GM12878 (cell line): ENCODE data around the gene XDH. TPM values are rescaled to one million over a fixed set of nuclear protein-coding genes. Genes with fewer than 3 reads are reported as not detected.

Experiments
- ATAC-seq: fragments of 200-7000 bp; cut with Tn5 transposase; 3 replicates; pipeline ENCODE4 v1.9.1; 2020; ENCODE audit warnings: mild to moderate bottlenecking, moderate library complexity
- BruUV-seq: library from RNA; stranded (reverse); fragments of 400-500 nt; replicated peaks from 2 replicates; lab custom pipeline; 2021; lab: Mats Ljungman, UMichigan
- CTCF ChIA-PET: fragments of 300-600 bp; sonication (Branson Sonifier 250); formaldehyde crosslinking; extraction: SDS; loops from one replicate; lab custom pipeline; 2021; ENCODE audit warnings: inconsistent platforms; lab: Yijun Ruan, JAX
- POLR2A ChIA-PET: fragments of 350-600 bp; formaldehyde crosslinking; extraction: SDS; loops from one replicate; lab custom pipeline; 2021; ENCODE audit warnings: inconsistent platforms; lab: Charles Lee
- RAD21 ChIA-PET: fragments of 300-600 bp; sonication (Branson Sonifier 250); formaldehyde crosslinking; loops from one replicate; lab custom pipeline; 2023; ENCODE audit warnings: antibody characterized with exemption; ENCODE audit not compliant: unreplicated experiment; lab: Charles Lee
- SMC1A ChIA-PET: fragments of 300-600 bp; sonication (Branson Sonifier 250); formaldehyde crosslinking; loops from one replicate; lab custom pipeline; 2023; ENCODE audit not compliant: unreplicated experiment, uncharacterized antibody; lab: Charles Lee
- DNase-seq: peaks from one replicate; pipeline ENCODE4 v3.0.0-alpha.2; 2011; ENCODE audit warnings: low read depth, low spot score
- FAIRE-seq: peaks from 3 replicates; lab custom pipeline; 2011; peaks lifted over from hg19 to GRCh38; lab: Jason Lieb, UNC
- H2AFZ ChIP-seq: 2 replicates; pipeline ENCODE4 v1.6.0; 2011; ENCODE audit warnings: low read depth, low read length, control low read depth; ENCODE audit not compliant: control insufficient read depth
- H3K27ac ChIP-seq: 2 replicates; pipeline ENCODE4 v1.5.1; 2011; ENCODE audit warnings: control low read depth; ENCODE audit not compliant: control insufficient read depth, insufficient read depth
- H3K27me3 ChIP-seq, 2 experiments: replicated peaks in 1 of 2; 2 replicates each; pipeline versions ENCODE4 v1.6.0 to v1.6.1; 2011; ENCODE audit warnings: low read length in 1 of 2; ENCODE audit not compliant: control insufficient read depth in 2 of 2, insufficient read depth in 2 of 2
- H3K36me3 ChIP-seq, 2 experiments: 2 replicates each; pipeline ENCODE4 v1.5.1; 2011; ENCODE audit warnings: low read length in 1 of 2; ENCODE audit not compliant: control insufficient read depth in 2 of 2, insufficient read depth in 2 of 2
- H3K4me1 ChIP-seq: 2 replicates; pipeline ENCODE4 v1.6.1; 2011; ENCODE audit warnings: mild to moderate bottlenecking, low read length, moderate library complexity, mixed read lengths; ENCODE audit not compliant: control insufficient read depth, insufficient read depth
- H3K4me2 ChIP-seq: 2 replicates; pipeline ENCODE4 v1.6.0; 2011; ENCODE audit warnings: control low read depth; ENCODE audit not compliant: control insufficient read depth, insufficient read depth
- H3K4me3 ChIP-seq: fragments of 200-600 bp; sonication (generic); 2 replicates; pipeline ENCODE4 v1.5.1; 2016
- H3K79me2 ChIP-seq: 2 replicates; pipeline ENCODE4 v1.6.0; 2011; ENCODE audit warnings: low read length; ENCODE audit not compliant: control insufficient read depth, insufficient read depth
- H3K9ac ChIP-seq: 2 replicates; pipeline ENCODE4 v1.8.0; 2011; ENCODE audit warnings: low read length, control low read depth, mixed read lengths; ENCODE audit not compliant: control insufficient read depth, insufficient read depth
- H3K9me3 ChIP-seq: replicated peaks from 3 replicates; pipeline ENCODE4 v1.5.1; 2011; ENCODE audit warnings: mild to moderate bottlenecking, low read length; ENCODE audit not compliant: control insufficient read depth, insufficient read depth
- H4K20me1 ChIP-seq: 2 replicates; pipeline ENCODE4 v1.6.0; 2011; ENCODE audit not compliant: control insufficient read depth, insufficient read depth
- CHD1 ChIP-seq: IDR thresholded peaks from 2 replicates; pipeline ENCODE4 v1.6.1; 2012; ENCODE audit warnings: low read depth, low read length, improper control_type of control experiment
- KAT2A ChIP-seq: conservative IDR thresholded peaks from 2 replicates; pipeline ENCODE4 v1.6.1; 2011; ENCODE audit warnings: low read depth, low read length; ENCODE audit not compliant: control insufficient read depth
- MYC ChIP-seq: IDR thresholded peaks from 2 replicates; pipeline ENCODE4 v1.6.1; 2011; ENCODE audit warnings: mild to moderate bottlenecking, low read length, moderate library complexity, inconsistent platforms; ENCODE audit not compliant: insufficient read depth, insufficient replicate concordance, insufficient read length, severe bottlenecking
- PML ChIP-seq: IDR thresholded peaks from 2 replicates; pipeline ENCODE4 v1.6.1; 2012; ENCODE audit warnings: low read length, inconsistent platforms
- POU2F2 ChIP-seq: IDR thresholded peaks from 3 replicates; pipeline ENCODE4 v1.6.1; 2011; ENCODE audit warnings: low read depth, mild to moderate bottlenecking, low read length, borderline replicate concordance
- SREBF2 ChIP-seq: IDR thresholded peaks from 2 replicates; pipeline ENCODE4 v1.6.1; 2012; ENCODE audit warnings: mild to moderate bottlenecking, low read length
- TAF1 ChIP-seq: IDR thresholded peaks from 2 replicates; pipeline ENCODE4 v1.6.1; 2011; ENCODE audit warnings: mild to moderate bottlenecking, low read depth, low read length, borderline replicate concordance
- ZNF24 ChIP-seq: fragments of 450-650 bp; IDR thresholded peaks from 2 replicates; pipeline ENCODE4 v1.6.1; 2017; ENCODE audit warnings: antibody characterized with exemption, mild to moderate bottlenecking
- WGBS: methylation state at CpG from one replicate; pipeline ENCODE4 v1.1.6; 2016; ENCODE audit warnings: low lambda C conversion rate; ENCODE audit not compliant: insufficient replicate concordance, insufficient coverage; ENCODE audit errors: missing lambda C conversion rate; 5-methylcytosine and 5-hydroxymethylcytosine counted together
- in situ Hi-C: fragments of 300-500 bp; cut with MboI; formaldehyde crosslinking; loops from 9 replicates; pipeline ENCODE4 v1.14.3; 2018; ENCODE audit warnings: mixed read lengths
- intact Hi-C: fragments of 100-400 bp; cut with micrococcal nuclease; formaldehyde crosslinking; loops from one replicate; pipeline ENCODE4 v1.14.2; 2022; ENCODE audit not compliant: unreplicated experiment
- polyA plus RNA-seq, 11 experiments: library from polyadenylated mRNA; depleted of rRNA in 4 of 11; unstranded in 6 of 11; stranded (reverse) in 5 of 11; fragments of >200 nt; fragmentation: Nextera tagmentation in 4 of 11; fragmentation: Illumina TruSeq in 1 of 11; extraction: Ambion mirVana in 4 of 11; extraction: Trizol in 1 of 11; gene quantifications; 1 replicate in 1 of 11; 2 replicates in 10 of 11; pipeline versions ENCODE4 v1.2.1 to v1.2.3, GENCODE V29; 2011 to 2016; ENCODE audit warnings: inconsistent platforms in 2 of 11, missing spikeins in 2 of 11, low read depth in 1 of 11
- total RNA-seq, 4 experiments: library from RNA; depleted of rRNA in 3 of 4; stranded (reverse); fragments of >200 nt in 3 of 4; fragmentation: Illumina TruSeq in 1 of 4; extraction: Trizol in 1 of 4; gene quantifications; 2 replicates each; pipeline versions ENCODE4 v1.2.1 to v1.2.3, GENCODE V29; 2013 to 2021
- TF ChIP-seq, protein P1 (sequence below): fragments of 450-650 bp; conservative IDR thresholded peaks from 2 replicates; pipeline ENCODE4 v1.6.1; 2017; ENCODE audit warnings: mild to moderate bottlenecking, moderate library complexity

XDH gene
- total and polyA plus RNA-seq, 10 of the 15 experiments (the other 5 are each of a cell fraction or from before 2014, with no cell fraction given), result 0.01 TPM; not detected in 9

DNA sequence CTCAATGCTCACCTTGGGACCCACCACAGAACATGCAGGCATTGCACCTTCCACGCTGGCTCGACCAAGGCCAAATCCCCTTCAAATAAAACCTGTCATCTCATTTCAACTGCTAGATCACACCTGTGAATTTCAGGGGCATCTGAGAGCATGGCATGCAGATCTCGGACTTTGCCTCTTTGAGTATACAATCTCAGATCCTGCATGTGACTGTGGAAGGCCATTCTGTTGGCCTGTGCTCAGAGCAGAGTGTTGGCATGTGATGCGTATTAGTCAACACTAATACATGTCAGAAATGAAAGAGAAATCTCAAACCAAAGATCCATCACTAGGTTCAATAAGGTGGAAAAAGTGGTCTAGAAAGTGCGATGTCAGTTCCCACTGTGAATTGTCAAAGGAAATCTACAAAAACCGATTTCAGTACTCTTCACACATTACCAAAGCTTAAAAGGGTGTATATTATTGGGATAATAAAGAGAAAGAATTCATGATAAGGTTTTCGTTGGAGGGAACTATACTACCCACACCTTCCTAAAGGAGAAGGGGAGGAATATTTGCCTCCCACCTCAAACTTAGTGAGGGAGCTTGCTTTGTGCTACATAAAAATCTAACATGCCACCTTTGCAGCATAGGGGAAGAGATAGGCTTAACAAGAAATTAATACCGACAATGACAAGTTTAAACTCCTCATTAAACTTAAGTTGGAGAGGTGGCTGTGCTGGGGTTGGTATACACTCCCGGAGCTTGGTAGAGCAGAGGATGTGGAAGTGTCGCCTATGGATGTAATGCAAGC lies 7.8 kb downstream of the XDH start:
- ChIA-PET CTCF (no interaction called here), SMC1A (interaction anchor here (1.1 kb wide), 1 partner anchor 24 kb away, joined by 3 read pairs; no protein-coding TSS in a partner anchor), POLR2A (no interaction called here), RAD21 (no interaction called here)
- no TSS peak for BruUV-seq
- 33% methylated on average over 10 of the region's 10 CpGs for WGBS
- no peak overlapping the region for H3K4me2 ChIP-seq
- H3K9me3 ChIP-seq, result no peaks in the 10 kb centered on the region
- in situ Hi-C loops (no loop called here), intact Hi-C loops (no loop called here)
- no peak for FAIRE-seq
- no peak for ATAC-seq
- no peaks in the 10 kb centered on the region for H3K4me1 ChIP-seq
- no peaks in the 10 kb centered on the region for H3K79me2 ChIP-seq
- no peak for TF ChIP-seq KAT2A
- TF ChIP-seq TAF1, result no peak
- TF ChIP-seq ZNF24, result no peak
- TF ChIP-seq CHD1, result no peak
- TF ChIP-seq POU2F2, result no peak
- TF ChIP-seq PML, result no peak
- TF ChIP-seq, protein P1, sequence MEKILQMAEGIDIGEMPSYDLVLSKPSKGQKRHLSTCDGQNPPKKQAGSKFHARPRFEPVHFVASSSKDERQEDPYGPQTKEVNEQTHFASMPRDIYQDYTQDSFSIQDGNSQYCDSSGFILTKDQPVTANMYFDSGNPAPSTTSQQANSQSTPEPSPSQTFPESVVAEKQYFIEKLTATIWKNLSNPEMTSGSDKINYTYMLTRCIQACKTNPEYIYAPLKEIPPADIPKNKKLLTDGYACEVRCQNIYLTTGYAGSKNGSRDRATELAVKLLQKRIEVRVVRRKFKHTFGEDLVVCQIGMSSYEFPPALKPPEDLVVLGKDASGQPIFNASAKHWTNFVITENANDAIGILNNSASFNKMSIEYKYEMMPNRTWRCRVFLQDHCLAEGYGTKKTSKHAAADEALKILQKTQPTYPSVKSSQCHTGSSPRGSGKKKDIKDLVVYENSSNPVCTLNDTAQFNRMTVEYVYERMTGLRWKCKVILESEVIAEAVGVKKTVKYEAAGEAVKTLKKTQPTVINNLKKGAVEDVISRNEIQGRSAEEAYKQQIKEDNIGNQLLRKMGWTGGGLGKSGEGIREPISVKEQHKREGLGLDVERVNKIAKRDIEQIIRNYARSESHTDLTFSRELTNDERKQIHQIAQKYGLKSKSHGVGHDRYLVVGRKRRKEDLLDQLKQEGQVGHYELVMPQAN, result no peak
- no peak for TF ChIP-seq SREBF2
- TF ChIP-seq MYC, result no peak
- no peak overlapping the region for H3K27ac ChIP-seq
- H4K20me1 ChIP-seq, result no peaks in the 10 kb centered on the region
- H3K4me3 ChIP-seq, result no peak overlapping the region
- H3K9ac ChIP-seq, result no peak overlapping the region
- no peaks in the 10 kb centered on the region; a peak in 1 of 4 replicates for H3K27me3 ChIP-seq
- DNase-seq, result no peak
- no peak overlapping the region for H2AFZ ChIP-seq
- no peaks in the 10 kb centered on the region for H3K36me3 ChIP-seq
